Mesothelial cell of epicardium (in vitro differentiated cells): ENCODE results near the gene RP9. TPM values are rescaled to one million over a fixed set of nuclear protein-coding genes. Genes with fewer than 3 reads are reported as not detected.

Experiments
- DNase-seq, 2 experiments: peaks; one replicate each; pipeline ENCODE4 v3.0.0; 2021; ENCODE audit warnings: low spot score in 2 of 2; ENCODE audit not compliant: unreplicated experiment in 2 of 2
- H3K27ac Mint-ChIP-seq: 2 replicates; pipeline ENCODE4 v1.8.0; 2021; ENCODE audit warnings: mixed read lengths
- H3K27me3 Mint-ChIP-seq: 2 replicates; pipeline ENCODE4 v1.8.0; 2021; ENCODE audit warnings: low read depth, mixed read lengths
- H3K36me3 Mint-ChIP-seq: 2 replicates; pipeline ENCODE4 v1.8.0; 2021; ENCODE audit warnings: mixed read lengths
- H3K4me1 Mint-ChIP-seq: 2 replicates; pipeline ENCODE4 v1.8.0; 2021; ENCODE audit warnings: mixed read lengths
- H3K4me3 Mint-ChIP-seq: 2 replicates; pipeline ENCODE4 v1.8.0; 2021; ENCODE audit warnings: mild to moderate bottlenecking, moderate library complexity, mixed read lengths
- H3K9me3 Mint-ChIP-seq: 2 replicates; pipeline ENCODE4 v1.8.0; 2021; ENCODE audit warnings: mixed read lengths
- total RNA-seq: library from RNA; stranded (reverse); gene quantifications from 3 replicates; pipeline ENCODE4 v1.2.1, GENCODE V29; 2021
- TF ChIP-seq, protein P1 (sequence below): fragments of 200-600 bp; sonication (generic); IDR thresholded peaks from one replicate; pipeline ENCODE4 v1.5.0; 2021; ENCODE audit warnings: antibody characterized with exemption; ENCODE audit not compliant: unreplicated experiment

RP9 gene
- total RNA-seq, 1 donor from 2014 or later = 20.3 TPM

DNA sequence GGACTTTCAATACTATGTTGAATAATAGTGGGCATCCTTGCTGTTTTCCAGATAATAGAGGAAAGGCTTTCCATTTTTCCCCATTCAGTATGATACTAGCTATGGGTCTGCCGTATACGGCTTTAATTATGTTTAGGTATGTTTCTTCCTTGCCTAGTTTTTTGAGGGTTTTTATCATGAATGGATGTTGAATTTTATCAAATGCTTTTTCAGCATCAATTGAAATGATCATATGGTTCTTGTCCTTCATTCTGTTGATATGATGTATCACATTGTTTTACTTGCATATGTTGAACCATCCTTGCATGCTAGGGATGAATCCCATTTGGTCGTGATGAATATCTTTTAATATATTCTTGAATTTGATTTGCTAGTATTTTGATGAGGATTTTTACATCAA, 9.2 kb upstream of the RP9 start:
- TF ChIP-seq, protein P1, sequence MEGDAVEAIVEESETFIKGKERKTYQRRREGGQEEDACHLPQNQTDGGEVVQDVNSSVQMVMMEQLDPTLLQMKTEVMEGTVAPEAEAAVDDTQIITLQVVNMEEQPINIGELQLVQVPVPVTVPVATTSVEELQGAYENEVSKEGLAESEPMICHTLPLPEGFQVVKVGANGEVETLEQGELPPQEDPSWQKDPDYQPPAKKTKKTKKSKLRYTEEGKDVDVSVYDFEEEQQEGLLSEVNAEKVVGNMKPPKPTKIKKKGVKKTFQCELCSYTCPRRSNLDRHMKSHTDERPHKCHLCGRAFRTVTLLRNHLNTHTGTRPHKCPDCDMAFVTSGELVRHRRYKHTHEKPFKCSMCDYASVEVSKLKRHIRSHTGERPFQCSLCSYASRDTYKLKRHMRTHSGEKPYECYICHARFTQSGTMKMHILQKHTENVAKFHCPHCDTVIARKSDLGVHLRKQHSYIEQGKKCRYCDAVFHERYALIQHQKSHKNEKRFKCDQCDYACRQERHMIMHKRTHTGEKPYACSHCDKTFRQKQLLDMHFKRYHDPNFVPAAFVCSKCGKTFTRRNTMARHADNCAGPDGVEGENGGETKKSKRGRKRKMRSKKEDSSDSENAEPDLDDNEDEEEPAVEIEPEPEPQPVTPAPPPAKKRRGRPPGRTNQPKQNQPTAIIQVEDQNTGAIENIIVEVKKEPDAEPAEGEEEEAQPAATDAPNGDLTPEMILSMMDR = no peak
- peaks cover 24% of the 10 kb centered on the region for H3K9me3 Mint-ChIP-seq

DNA sequence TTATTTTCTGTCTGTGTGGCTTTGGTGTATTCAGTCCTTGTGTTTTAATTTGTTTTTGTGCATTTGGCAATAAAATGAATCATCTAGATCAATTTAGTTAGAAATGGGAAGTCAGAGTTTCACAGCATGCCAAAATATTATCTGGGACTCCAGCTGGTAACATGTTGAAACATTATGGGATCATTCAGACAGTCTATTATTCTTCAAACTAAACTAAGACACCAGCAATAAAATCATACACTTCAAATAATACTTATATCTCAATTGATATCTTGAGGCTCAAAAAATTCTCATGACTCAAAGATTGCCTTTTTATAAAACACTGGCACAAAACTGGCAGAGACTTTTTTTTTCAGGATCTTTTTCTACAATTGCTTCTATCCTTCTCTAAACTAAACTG, 5.8 kb upstream of the RP9 start:
- no peak for DNase-seq
- H3K27ac Mint-ChIP-seq = no peak overlapping the region
- H3K36me3 Mint-ChIP-seq = peaks cover 2% of the 10 kb centered on the region
- H3K27me3 Mint-ChIP-seq = peaks cover 38% of the 10 kb centered on the region
- H3K9me3 Mint-ChIP-seq = peaks cover 17% of the 10 kb centered on the region
- TF ChIP-seq, protein P1 = no peak
- no peaks in the 10 kb centered on the region for H3K4me1 Mint-ChIP-seq
- no peak overlapping the region for H3K4me3 Mint-ChIP-seq

More for the DNA sequence above, 9.2 kb upstream of the RP9 start:
- Mint-ChIP-seq H3K36me3 (peaks cover 2% of the 10 kb centered on the region), H3K27ac (no peak overlapping the region), H3K4me1 (no peaks in the 10 kb centered on the region), H3K27me3 (peaks cover 32% of the 10 kb centered on the region), H3K4me3 (no peak overlapping the region)
- DNase-seq = no peak

DNA sequence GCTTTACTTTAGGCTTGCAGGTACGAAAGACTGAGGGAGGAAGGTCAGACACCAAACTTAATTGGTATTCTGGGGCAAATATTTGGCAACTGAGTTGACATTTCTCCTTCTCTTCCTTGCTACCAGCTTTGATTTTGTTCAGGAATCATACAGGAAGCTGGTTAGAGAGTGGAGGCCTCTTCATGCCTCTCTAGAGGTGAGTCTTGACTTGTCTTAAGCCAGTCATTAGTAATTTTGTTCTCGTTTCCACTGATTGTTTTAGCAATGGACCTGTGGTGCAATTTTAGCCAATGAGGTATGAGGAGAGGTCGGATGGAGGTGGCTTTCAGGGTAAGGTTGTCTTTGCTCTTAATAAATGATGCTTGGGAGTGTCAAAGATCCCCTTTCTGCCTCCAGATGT, 2.4 kb upstream of the RP9 start:
- TF ChIP-seq, protein P1 = no peak
- Mint-ChIP-seq H3K36me3 (no peaks in the 10 kb centered on the region), H3K27ac (no peak overlapping the region), H3K9me3 (no peaks in the 10 kb centered on the region), H3K4me1 (peaks cover 17% of the 10 kb centered on the region), H3K4me3 (no peak overlapping the region), H3K27me3 (peaks cover 31% of the 10 kb centered on the region)
- DNase-seq = no peak

DNA sequence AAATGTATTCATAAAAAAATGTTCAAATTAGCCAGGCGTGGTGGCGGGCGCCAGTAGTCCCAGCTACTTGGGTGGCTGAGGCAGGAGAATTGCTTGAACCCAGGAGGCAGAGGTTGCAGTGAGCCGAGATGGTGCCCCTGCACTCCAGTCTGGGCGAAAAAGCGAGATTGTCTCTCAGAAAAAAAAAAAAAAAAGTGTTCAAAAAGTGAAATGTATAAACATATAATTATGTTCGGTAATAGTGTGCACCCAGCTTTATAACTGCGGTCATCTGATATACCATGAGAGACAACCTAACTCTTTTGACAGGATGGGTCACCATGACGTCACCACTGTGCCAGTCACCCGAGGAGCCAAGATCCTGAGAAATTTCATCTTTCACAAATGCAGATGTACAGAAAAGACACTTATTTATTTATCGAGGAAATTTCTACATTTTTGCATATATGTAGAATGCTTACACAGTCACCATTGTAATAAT, 594 bp upstream of the RP9 start:
- Mint-ChIP-seq H3K4me1 (peaks cover 21% of the 10 kb centered on the region), H3K36me3 (no peaks in the 10 kb centered on the region), H3K27ac (no peak overlapping the region), H3K9me3 (no peaks in the 10 kb centered on the region), H3K27me3 (peaks cover 19% of the 10 kb centered on the region), H3K4me3 (peak overlapping the region; percentile 70)
- DNase-seq = no peak
- TF ChIP-seq, protein P1 = no peak

DNA sequence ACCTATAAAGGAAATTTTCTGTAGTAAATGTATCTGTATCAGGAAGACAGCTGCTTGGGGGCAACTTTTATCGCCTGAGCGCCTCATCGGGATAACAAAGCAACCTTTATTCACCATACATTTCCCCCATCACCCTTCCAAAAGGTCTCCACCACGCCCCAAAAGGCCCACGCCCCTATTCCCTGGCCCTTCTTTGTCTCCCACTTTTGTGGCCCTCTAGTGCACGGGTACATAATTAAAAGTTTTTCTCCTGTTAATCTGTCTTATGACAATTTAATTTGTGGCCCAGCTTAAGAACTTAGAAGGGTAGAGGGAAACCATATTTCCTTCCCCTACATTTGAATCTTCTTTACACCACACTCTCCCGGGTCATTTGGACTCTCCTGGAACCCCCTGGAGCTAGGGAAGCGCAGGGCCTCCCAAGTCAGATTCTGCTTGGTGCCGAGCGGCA, 625 bp downstream of the RP9 start:
- TF ChIP-seq, protein P1 = peak; percentile 22
- H3K4me3 Mint-ChIP-seq = peak overlapping the region; percentile 86
- no peaks in the 10 kb centered on the region for H3K9me3 Mint-ChIP-seq
- DNase-seq = no peak
- peaks cover 21% of the 10 kb centered on the region for H3K4me1 Mint-ChIP-seq
- H3K36me3 Mint-ChIP-seq = no peaks in the 10 kb centered on the region
- peak overlapping the region; percentile 84 for H3K27ac Mint-ChIP-seq
- H3K27me3 Mint-ChIP-seq = peaks cover 12% of the 10 kb centered on the region
